HG03039 (cell line): Measurements from ENCODE around the gene DNAJB9.
A peak's percentile ranks its signal among the peaks of the same experiment; 100 is the strongest.

Source experiments
- ATAC-seq: cut with Tn5 transposase; IDR thresholded peaks from one replicate; pipeline ENCODE4 v1.9.1; 2021; ENCODE audit warnings: mild to moderate bottlenecking, moderate library complexity; ENCODE audit not compliant: unreplicated experiment

Gene DNAJB9

DNA sequence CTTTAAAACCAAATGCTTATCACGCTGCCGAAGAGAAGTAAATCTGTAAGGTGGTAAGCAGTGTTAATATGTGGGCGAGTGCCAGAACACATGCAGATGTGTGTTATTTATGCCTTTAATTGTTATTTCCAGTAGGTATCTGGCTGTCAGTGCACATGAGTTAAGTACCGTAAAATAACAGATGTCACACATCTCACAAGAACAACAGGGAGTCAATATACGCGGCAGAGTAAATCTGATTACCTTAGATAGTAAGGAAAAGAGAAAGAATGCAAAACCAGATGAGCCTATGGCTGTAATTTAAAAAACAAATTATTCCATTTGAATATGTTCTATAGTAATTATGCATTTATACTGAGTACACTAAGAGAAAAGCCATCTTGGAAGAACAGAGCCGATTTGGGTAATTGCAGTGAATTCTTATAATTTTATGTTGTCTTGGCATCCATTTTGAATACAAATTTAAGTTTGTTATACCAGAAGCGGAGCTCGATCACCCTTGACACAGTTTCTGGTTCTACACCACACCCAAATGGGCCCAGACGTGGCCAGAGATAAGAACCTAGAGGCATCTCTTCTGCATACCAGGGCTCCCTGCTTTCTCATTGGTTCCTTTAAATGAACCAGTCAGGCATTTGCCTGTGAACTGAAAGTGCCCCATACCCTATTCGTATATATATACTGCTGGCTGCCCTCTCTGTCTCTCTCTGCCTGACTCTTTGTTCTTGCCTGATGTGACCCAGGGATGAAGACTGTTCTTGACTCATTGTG lies 34.8 kb downstream of the DNAJB9 start:
- no peak for ATAC-seq

DNA sequence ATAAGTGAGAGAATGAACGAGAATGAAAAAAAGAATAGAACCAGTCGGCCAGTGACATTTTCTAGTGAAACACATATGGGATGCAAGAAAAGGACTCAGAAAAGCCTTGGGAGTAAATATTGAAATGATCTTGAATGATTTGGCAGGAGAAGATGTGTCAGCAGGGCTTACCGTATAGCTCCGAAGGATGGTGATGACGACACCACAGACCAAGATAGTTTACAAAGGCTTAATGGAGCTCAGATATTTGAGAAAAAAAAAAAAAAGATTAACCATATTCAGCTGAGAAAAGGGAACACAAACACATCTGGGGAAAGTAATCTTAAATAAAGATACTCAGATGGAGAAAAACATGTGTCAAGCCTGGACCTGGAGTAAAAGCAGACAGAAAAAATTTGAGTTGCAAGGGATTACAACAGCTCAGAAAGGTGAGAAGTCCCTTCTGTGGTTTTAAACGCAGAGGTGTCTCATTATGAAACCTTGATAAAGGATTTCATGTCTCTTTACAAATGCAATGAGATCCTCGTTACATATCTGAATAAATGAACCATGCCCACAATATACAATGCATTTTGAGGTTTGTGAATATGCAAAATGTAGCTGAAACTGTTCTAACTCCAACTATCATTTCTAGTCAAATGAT lies 36.0 kb downstream of the DNAJB9 start:
- no peak for ATAC-seq

DNA sequence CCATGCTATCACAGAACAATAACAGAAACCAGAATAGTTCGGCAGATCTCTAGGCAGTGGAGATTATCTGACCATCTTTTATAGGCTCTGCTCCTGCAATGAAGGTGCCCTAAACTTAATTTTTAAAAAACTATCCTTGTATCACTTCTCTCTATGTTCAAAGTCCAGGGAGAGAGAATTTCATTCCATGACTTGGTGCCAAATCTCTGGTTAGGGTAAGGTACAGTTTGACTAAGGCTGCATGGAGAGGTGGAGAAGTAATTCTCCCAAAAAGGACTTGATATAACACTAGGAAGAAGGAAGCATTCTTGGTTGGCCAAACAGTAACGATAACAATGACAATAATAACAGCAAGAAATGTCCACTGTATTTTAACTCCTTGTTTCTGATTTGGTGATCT lies 40.0 kb downstream of the DNAJB9 start:
- ATAC-seq, result no peak

DNA sequence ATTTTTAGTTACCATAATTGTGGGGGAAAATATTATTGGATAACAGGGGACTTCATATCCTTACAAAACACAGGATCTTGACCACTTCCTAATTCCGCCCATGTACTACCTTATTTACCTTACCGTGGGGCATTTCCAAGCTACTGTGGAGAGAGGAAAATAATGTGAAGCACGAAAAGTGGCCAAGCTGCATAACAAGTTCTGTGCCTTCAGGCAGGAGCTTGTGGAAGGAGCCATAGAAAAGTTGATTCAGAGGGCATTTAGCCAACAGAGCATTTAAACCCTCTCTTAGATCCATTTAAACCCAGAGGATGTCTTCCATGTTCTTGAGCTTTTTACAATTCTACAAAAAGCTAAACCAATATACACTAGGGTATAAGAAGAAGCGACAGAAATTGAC lies 41.6 kb downstream of the DNAJB9 start:
- ATAC-seq, result no peak

DNA sequence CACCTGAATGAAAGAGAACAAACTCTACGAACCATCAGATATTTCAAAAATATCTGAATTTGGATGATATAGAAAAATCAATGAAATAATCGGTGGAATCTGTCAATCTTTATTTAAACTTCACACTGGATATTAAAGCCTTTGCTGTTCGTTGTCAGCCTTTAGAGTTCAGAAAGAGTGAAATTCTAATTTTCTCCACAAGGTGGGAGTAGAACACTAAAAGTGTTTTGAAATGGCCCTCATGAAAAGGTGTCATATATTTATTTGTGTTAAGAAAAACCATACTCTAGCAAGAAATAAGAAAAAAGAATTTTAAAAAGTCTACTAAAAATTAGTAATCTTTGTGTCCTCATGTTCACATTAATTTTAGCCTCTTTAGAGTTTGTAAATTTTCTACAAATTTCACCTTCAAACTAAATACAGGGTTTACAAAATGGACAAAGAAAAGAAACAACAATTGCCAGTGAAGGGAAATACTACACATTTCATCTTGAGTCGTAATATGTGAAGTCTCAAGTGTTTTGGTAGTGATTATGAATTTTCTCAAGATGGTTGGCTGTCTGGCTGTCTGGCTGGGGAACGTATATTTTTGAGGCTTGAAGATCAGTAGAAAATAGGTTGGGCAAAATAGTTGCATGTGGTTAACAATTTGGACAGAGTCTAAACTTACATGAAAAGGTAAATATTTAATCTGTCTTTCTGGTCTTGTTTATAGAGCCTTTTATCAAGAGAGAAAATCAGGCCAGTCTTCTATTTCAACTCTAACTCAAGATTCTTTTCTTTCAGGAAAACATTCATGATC lies 43.7 kb downstream of the DNAJB9 start:
- ATAC-seq, result no peak

DNA sequence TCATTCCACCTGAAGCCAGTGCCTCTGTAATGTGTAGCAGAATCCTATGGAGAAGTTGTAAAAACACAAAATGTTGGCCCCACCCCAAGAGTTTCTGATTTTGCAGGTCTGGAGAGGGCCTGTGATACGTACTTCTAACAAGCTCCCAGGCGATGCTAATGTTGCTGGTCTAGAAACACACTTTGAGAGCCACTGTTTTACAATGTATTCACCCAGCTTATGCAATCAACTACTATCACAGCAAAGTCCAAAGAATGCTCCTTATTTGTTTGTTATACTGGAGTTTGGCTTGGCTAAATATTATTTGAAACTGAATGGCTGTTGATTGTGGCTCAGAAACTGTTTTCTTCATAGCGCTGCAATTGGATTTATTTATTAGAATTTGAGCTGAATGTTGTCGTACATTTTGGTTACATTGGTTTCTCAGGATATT lies 44.3 kb downstream of the DNAJB9 start:
- ATAC-seq, result no peak

DNA sequence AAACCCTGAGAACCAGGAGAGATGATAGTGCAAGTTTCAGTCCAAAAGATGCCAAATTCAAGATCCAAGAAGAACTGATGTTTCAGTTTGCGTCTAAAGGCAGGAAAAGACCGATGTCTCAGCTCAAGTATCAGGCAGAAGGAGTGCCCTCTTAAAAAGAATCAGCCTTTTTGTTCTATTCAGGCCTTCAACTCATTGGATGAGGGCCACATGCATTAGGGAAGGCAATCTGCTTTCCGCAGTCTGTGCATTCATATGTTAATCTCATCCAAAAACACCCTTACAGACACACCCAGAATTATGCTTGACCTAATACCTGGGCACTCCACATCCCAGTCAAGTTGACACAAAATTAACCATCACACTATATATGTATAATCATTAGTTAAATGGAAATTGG lies 45.2 kb downstream of the DNAJB9 start:
- no peak for ATAC-seq

DNA sequence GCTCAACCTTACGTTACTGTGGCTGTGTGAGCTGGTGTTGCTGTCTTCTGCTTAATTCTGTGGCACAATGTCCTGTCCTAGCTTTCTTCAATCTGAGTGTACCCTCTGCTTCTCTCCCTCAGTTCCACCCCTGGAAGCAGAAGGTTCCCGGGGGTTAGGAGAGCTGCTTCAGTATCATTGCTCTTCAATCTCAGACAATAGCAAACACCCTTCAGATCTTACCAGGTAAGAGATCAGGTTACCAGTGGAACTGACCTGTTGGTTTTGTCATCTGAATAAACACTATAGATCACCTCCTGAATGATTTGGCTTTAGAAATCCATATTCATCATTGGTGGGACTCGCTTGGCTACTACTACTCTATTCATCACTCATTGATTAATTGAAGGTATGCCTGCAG lies 48.4 kb downstream of the DNAJB9 start:
- no peak for ATAC-seq

DNA sequence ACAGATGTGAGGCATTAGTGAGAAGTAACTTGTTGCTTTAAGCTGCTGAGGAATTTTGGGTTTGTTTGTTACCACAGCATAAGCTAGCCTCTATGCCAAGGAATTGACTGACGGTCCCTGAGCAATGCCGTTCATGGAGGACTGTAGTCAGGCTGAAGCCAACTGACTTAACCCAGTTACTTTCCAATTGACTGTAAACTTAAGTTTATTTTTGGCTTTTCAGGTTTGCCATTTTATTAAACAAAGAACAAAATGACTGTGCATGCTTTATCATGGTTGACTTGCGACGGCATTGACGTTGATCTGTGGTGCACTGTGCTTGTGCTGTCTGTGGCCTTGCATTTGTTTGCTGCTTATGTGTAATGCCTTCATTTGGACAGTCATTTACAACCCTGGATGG lies 53.5 kb downstream of the DNAJB9 start:
- ATAC-seq, result peak; percentile 90
